ENCODE data around the gene AMBRA1. TPM values are rescaled to one million over a fixed set of nuclear protein-coding genes. Genes with fewer than 3 reads are reported as not detected.

Gene AMBRA1
- total RNA-seq, 3 donors from 2014 or later (not counting 1 experiment from before 2014, with no cell fraction given), result 41.3 to 52.7 (median 46.2) TPM

DNA sequence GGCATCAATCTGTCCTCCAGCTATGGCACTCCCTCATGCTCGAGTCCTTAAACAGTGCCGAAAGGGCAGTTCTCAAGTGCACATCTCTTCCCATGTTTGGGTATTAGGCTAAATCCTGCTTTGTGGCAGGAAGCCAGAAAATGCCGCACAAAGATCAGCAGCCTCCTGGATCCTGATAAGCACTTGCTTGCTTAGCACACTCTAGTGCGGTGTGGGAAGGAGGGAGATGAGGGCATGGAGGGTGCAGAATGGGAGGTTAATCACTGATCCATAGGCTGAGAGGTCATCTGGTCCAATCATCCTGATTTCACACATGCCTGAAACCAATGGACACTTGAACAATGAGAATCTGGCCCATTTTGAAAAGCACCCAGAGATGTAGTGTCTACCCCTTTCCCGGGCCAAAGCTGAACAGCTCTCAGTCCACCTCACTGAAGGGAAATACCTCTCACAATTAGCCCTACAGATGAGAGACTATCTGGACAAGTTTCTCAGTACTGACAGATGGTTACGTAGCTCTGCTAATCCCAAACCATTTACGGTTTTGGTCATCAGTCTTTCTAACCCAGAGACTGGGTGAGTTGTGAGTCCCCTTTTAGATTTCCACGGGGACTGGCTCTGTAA is 172.5 kb downstream of the AMBRA1 start:
- intact Hi-C loops (cut with micrococcal nuclease), result no loop called here
- DNase-seq, result no peak
- H3K4me3 Mint-ChIP-seq, result no peak overlapping the region
- ATAC-seq, result no peak
- H3K36me3 ChIP-seq (ENCODE audit: control insufficient read depth, insufficient read depth, low read length), result peaks cover 26% of the 10 kb centered on the region
- H3K9me3 ChIP-seq (ENCODE audit: control insufficient read depth, insufficient read depth, low read length), result no peaks in the 10 kb centered on the region
- no peak overlapping the region for H3K27ac Mint-ChIP-seq
- no peaks in the 10 kb centered on the region for H3K27me3 Mint-ChIP-seq (ENCODE audit: low read depth in 2 of 2)
- H3K27me3 ChIP-seq (ENCODE audit: control insufficient read depth, insufficient read depth, low read length), result no peaks in the 10 kb centered on the region
- peaks cover 0 to 5% of the 10 kb centered on the region in 2 donors for H3K4me1 Mint-ChIP-seq
- H3K27ac ChIP-seq (ENCODE audit: low read length), result no peak overlapping the region
- no peak overlapping the region for H3K4me3 ChIP-seq (ENCODE audit: low read length)
- peaks cover 14% of the 10 kb centered on the region for H3K36me3 Mint-ChIP-seq
- no peaks in the 10 kb centered on the region for H3K9me3 Mint-ChIP-seq
- TF ChIP-seq, protein P1, sequence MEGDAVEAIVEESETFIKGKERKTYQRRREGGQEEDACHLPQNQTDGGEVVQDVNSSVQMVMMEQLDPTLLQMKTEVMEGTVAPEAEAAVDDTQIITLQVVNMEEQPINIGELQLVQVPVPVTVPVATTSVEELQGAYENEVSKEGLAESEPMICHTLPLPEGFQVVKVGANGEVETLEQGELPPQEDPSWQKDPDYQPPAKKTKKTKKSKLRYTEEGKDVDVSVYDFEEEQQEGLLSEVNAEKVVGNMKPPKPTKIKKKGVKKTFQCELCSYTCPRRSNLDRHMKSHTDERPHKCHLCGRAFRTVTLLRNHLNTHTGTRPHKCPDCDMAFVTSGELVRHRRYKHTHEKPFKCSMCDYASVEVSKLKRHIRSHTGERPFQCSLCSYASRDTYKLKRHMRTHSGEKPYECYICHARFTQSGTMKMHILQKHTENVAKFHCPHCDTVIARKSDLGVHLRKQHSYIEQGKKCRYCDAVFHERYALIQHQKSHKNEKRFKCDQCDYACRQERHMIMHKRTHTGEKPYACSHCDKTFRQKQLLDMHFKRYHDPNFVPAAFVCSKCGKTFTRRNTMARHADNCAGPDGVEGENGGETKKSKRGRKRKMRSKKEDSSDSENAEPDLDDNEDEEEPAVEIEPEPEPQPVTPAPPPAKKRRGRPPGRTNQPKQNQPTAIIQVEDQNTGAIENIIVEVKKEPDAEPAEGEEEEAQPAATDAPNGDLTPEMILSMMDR (IDR thresholded peaks at IDR 0.05), result no peak
- WGBS (ENCODE audit: insufficient coverage), result 97% methylated on average over 8 of the region's 8 CpGs
- no peaks in the 10 kb centered on the region for H3K4me1 ChIP-seq (ENCODE audit: control insufficient read depth, insufficient read depth, low read length)

DNA sequence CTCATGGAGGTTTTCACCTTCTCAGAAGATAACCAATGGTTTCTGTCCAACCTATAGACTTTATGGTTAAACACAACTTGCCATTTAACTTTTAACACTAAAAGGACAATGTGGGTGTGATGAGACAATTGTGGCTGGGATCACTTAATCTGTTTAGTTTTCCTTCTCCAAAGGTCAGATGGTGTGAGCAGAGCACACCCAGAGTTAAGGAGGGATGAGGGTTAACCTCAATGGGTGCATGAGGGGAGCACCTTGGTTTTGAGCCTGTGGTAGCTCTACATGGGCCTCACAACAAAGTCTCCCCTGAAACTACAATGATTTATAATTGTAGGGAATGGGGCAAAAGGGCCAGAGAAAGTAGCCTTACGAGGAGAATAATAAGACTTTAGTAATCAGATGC is 173.3 kb downstream of the AMBRA1 start:
- H3K4me1 Mint-ChIP-seq, result peaks cover 0 to 5% of the 10 kb centered on the region in 2 donors
- no peaks in the 10 kb centered on the region for H3K9me3 ChIP-seq (ENCODE audit: control insufficient read depth, insufficient read depth, low read length)
- H3K27ac ChIP-seq (ENCODE audit: low read length), result no peak overlapping the region
- H3K9me3 Mint-ChIP-seq, result no peaks in the 10 kb centered on the region
- H3K27me3 Mint-ChIP-seq (ENCODE audit: low read depth in 2 of 2), result no peaks in the 10 kb centered on the region
- no peak for DNase-seq
- H3K36me3 Mint-ChIP-seq, result peaks cover 20% of the 10 kb centered on the region
- H3K4me3 Mint-ChIP-seq, result no peak overlapping the region
- peaks cover 33% of the 10 kb centered on the region for H3K36me3 ChIP-seq (ENCODE audit: control insufficient read depth, insufficient read depth, low read length)
- TF ChIP-seq, protein P1 (IDR thresholded peaks at IDR 0.05), result no peak
- no peak for ATAC-seq
- 100% methylated on average over 1 of the region's 1 CpG for WGBS (ENCODE audit: insufficient coverage)
- no peaks in the 10 kb centered on the region for H3K4me1 ChIP-seq (ENCODE audit: control insufficient read depth, insufficient read depth, low read length)
- no peak overlapping the region for H3K27ac Mint-ChIP-seq
- no peak overlapping the region for H3K4me3 ChIP-seq (ENCODE audit: low read length)
- no peaks in the 10 kb centered on the region for H3K27me3 ChIP-seq (ENCODE audit: control insufficient read depth, insufficient read depth, low read length)
- intact Hi-C loops (cut with micrococcal nuclease), result no loop called here

DNA sequence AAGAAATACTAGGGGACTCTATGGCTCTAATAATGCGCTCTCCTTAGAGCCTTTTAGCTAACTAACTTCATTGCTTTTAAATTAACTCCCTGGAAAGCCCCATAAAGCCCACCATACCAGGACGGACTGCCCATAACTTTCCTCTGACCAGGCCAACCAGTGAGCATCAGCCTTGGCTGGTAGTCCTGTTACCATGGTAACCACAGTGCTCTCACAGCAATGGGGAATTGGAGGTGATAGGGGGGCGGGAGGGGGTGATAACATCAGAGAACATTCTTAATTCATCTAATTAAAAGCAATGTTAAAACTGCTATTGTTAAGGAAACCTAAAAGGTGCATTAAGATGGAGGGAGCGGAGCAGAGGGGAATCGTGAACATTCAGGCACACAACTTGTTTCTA is 175.1 kb downstream of the AMBRA1 start:
- no peak overlapping the region for H3K4me3 ChIP-seq (ENCODE audit: low read length)
- WGBS (ENCODE audit: insufficient coverage), result 97% methylated on average over 4 of the region's 5 CpGs
- H3K27ac Mint-ChIP-seq, result no peak overlapping the region
- H3K27me3 Mint-ChIP-seq (ENCODE audit: low read depth in 2 of 2), result no peaks in the 10 kb centered on the region
- H3K27ac ChIP-seq (ENCODE audit: low read length), result no peak overlapping the region
- no peaks in the 10 kb centered on the region for H3K9me3 ChIP-seq (ENCODE audit: control insufficient read depth, insufficient read depth, low read length)
- no peak overlapping the region for H3K4me3 Mint-ChIP-seq
- intact Hi-C loops (cut with micrococcal nuclease), result no loop called here
- peaks cover 23% of the 10 kb centered on the region for H3K36me3 Mint-ChIP-seq
- no peak for ATAC-seq
- no peak for DNase-seq
- H3K36me3 ChIP-seq (ENCODE audit: control insufficient read depth, insufficient read depth, low read length), result peaks cover 45% of the 10 kb centered on the region
- peaks cover 0 to 5% of the 10 kb centered on the region in 2 donors for H3K4me1 Mint-ChIP-seq
- H3K9me3 Mint-ChIP-seq, result no peaks in the 10 kb centered on the region
- no peaks in the 10 kb centered on the region for H3K27me3 ChIP-seq (ENCODE audit: control insufficient read depth, insufficient read depth, low read length)
- H3K4me1 ChIP-seq (ENCODE audit: control insufficient read depth, insufficient read depth, low read length), result no peaks in the 10 kb centered on the region
- TF ChIP-seq, protein P1 (IDR thresholded peaks at IDR 0.05), result no peak

DNA sequence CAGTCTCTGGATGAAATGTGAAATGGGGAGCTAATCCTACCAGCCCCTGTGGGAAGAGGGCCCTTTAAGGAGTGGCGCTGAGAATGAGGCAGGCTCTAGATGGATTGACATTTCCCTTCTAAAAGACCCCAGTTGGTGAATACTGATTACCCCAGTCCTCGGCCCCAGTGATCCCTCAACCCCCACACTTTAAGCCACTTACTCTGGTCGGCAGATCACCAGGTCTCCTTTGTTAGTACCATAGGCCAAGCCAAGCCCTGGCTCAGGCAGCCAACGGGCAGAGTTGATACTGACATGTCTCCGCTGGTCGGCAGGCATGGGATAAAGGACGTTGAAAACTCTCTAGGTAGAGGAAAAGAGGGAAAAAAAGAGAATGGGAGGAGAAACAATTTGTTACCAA is 176.1 kb downstream of the AMBRA1 start:
- DNase-seq (no peak), ATAC-seq (no peak)
- Mint-ChIP-seq H3K9me3 (no peaks in the 10 kb centered on the region), H3K4me3 (no peak overlapping the region), H3K4me1 (peaks cover 0 to 5% of the 10 kb centered on the region in 2 donors), H3K36me3 (peaks cover 23% of the 10 kb centered on the region), H3K27ac (no peak overlapping the region), H3K27me3 (ENCODE audit: low read depth in 2 of 2) (no peaks in the 10 kb centered on the region)
- no peak overlapping the region for H3K4me3 ChIP-seq (ENCODE audit: low read length)
- TF ChIP-seq, protein P1 (IDR thresholded peaks at IDR 0.05), result no peak
- H3K9me3 ChIP-seq (ENCODE audit: control insufficient read depth, insufficient read depth, low read length), result no peaks in the 10 kb centered on the region
- no peak overlapping the region for H3K27ac ChIP-seq (ENCODE audit: low read length)
- H3K4me1 ChIP-seq (ENCODE audit: control insufficient read depth, insufficient read depth, low read length), result no peaks in the 10 kb centered on the region
- 98% methylated on average over 7 of the region's 7 CpGs for WGBS (ENCODE audit: insufficient coverage)
- peaks cover 47% of the 10 kb centered on the region for H3K36me3 ChIP-seq (ENCODE audit: control insufficient read depth, insufficient read depth, low read length)
- intact Hi-C loops (cut with micrococcal nuclease), result no loop called here
- H3K27me3 ChIP-seq (ENCODE audit: control insufficient read depth, insufficient read depth, low read length), result no peaks in the 10 kb centered on the region

Data from natural killer cell (primary cell).